Psoas muscle (tissue), 8 donors: ENCODE results near the gene DCTN5. TPM values are rescaled to one million over a fixed set of nuclear protein-coding genes. Genes with fewer than 3 reads are reported as not detected.

ENCODE experiments used
- ATAC-seq, 4 donors: fragments of 200-7000 bp; cut with Tn5 transposase; one replicate each; pipeline ENCODE4 v1.9.1; 2020; ENCODE audit warnings: moderate library complexity in 3 of 4, mild to moderate bottlenecking in 2 of 4
- DNase-seq, 2 donors: peaks; one replicate each; pipeline ENCODE4 v3.0.0-alpha.2; 2020
- H3K27ac ChIP-seq: fragments of 200-600 bp; one replicate; pipeline ENCODE4 v1.8.0; 2022
- H3K27me3 ChIP-seq, 3 donors: fragments of 200-600 bp in 1 of 3; one replicate each; pipeline versions ENCODE4 v1.6.1 to v1.8.0; 2013 to 2022; ENCODE audit warnings: low read length in 2 of 3, mild to moderate bottlenecking in 2 of 3, moderate library complexity in 1 of 3; ENCODE audit not compliant: insufficient read depth in 3 of 3
- H3K36me3 ChIP-seq, 2 donors: fragments of 200-600 bp in 1 of 2; one replicate each; pipeline versions ENCODE4 v1.6.1 to v1.8.0; 2013 to 2022; ENCODE audit warnings: low read depth in 1 of 2, mild to moderate bottlenecking in 1 of 2, moderate library complexity in 1 of 2; ENCODE audit not compliant: insufficient read depth in 1 of 2
- H3K4me1 ChIP-seq: fragments of 200-600 bp; one replicate; pipeline ENCODE4 v1.8.0; 2022
- H3K4me3 ChIP-seq: fragments of 200-600 bp; one replicate; pipeline ENCODE4 v1.8.0; 2022; ENCODE audit warnings: mild to moderate bottlenecking
- H3K9me3 ChIP-seq: fragments of 200-600 bp; one replicate; pipeline ENCODE4 v1.8.0; 2022
- CTCF ChIP-seq: fragments of 200-600 bp; IDR thresholded peaks from one replicate; pipeline ENCODE4 v1.8.0; 2022; ENCODE audit warnings: antibody characterized with exemption
- WGBS, 3 donors: extraction: QIAGEN DNeasy Blood & Tissue Kit; methylation state at CpG; one replicate each; pipeline versions ENCODE4 v1.1.6 to v1.1.7; 2013; 5-methylcytosine and 5-hydroxymethylcytosine counted together
- intact Hi-C, 2 donors: fragments of 100-400 bp; cut with DNase I; formaldehyde crosslinking; loops; one replicate each; pipeline versions ENCODE4 v1.11.0 to v1.14.2; 2022
- polyA plus RNA-seq, 3 donors: library from polyadenylated mRNA; stranded (reverse); fragments of 200-250 nt; gene quantifications; one replicate each; pipeline ENCODE4 v1.2.3, GENCODE V29; 2013
- total RNA-seq, 4 donors: library from RNA; stranded (reverse); fragmentation: NEBNext Ultra II Directional in 2 of 4; extraction: Animal tissue kit (Norgen Biotek cat#: 25700) in 2 of 4; gene quantifications; one replicate each; pipeline versions ENCODE4 v1.2.1 to v1.2.4, GENCODE V29; 2021 to 2023
- donor health status: healthy with polysubstance abuse.
- donor health status: DM: no; HTN: no; CAD: no; lungs with moderate emphysema.
- donor health status: Bipolar disorder and iron deficiency.
- donor health status: healthy.
- donor health status: DM: yes; HTN: yes; CAD: no.
- donor health status: DM: no; HTN: no; CAD: no.
- donor health status: DM: no; HTN: no; CAD: no.
- donor health status: DM: yes; HTN: yes; CAD: no.

DCTN5 gene
- total and polyA plus RNA-seq, 7 donors = 17.1 to 47.4 (median 33.2) TPM

GRCh38 chr16:23673971-23674614, 32.8 kb downstream of the DCTN5 start:
- H3K4me1 ChIP-seq = peaks cover 15% of the 10 kb centered on the region
- H3K9me3 ChIP-seq = no peaks in the 10 kb centered on the region
- WGBS, 3 donors = 45 to 56% (median 48%) methylated on average over 8 of the region's 8 CpGs
- DNase-seq (no peak), ATAC-seq (no peak)
- no peak for TF ChIP-seq CTCF
- H3K4me3 ChIP-seq = no peak overlapping the region
- no peaks in the 10 kb centered on the region for H3K27me3 ChIP-seq
- no peak overlapping the region for H3K27ac ChIP-seq
- intact Hi-C loops = loop anchor here in 1 of 2 donors (10.0 kb wide), 1 partner anchor 361 kb away; no protein-coding TSS in a partner anchor
- H3K36me3 ChIP-seq = peaks cover 2 to 43% of the 10 kb centered on the region in 2 donors

GRCh38 chr16:23676924-23677480, 35.7 kb downstream of the DCTN5 start:
- H3K36me3 ChIP-seq = peaks cover 2 to 47% of the 10 kb centered on the region in 2 donors
- no peak overlapping the region for H3K4me3 ChIP-seq
- no peak for TF ChIP-seq CTCF
- WGBS, 3 donors = 93 to 96% (median 94%) methylated on average over 2 of the region's 2 CpGs
- peaks cover 4% of the 10 kb centered on the region for H3K4me1 ChIP-seq
- intact Hi-C loops = loop anchor here in 1 of 2 donors (10.0 kb wide), 1 partner anchor 358 kb away; no protein-coding TSS in a partner anchor
- ATAC-seq (no peak), DNase-seq (no peak)
- H3K27ac ChIP-seq = no peak overlapping the region
- H3K9me3 ChIP-seq = no peaks in the 10 kb centered on the region
- no peaks in the 10 kb centered on the region for H3K27me3 ChIP-seq

GRCh38 chr16:23678430-23679273, 37.4 kb downstream of the DCTN5 start, which contains the start of gene PLK1:
Gene PLK1 (plus strand): TSS chr16:23678889. CDS start chr16:23678933, 44 bp downstream.
- peaks cover 4% of the 10 kb centered on the region for H3K4me1 ChIP-seq
- no peaks in the 10 kb centered on the region for H3K27me3 ChIP-seq
- WGBS, 3 donors = 1 to 2% (median 1%) methylated on average over 74 to 75 of the region's 75 CpGs
- H3K4me3 ChIP-seq = peak within 1 kb of the TSS; percentile 65
- intact Hi-C loops = loop anchor here in 1 of 2 donors (10.0 kb wide), 1 partner anchor 356 kb away; no protein-coding TSS in a partner anchor
- ATAC-seq (peak; percentile 87 to 96 (median 90)), DNase-seq (peak; percentile 77 to 83)
- TF ChIP-seq CTCF = peak; percentile 8
- no peaks in the 10 kb centered on the region for H3K9me3 ChIP-seq
- H3K27ac ChIP-seq = no peak within 1 kb of the TSS
- H3K36me3 ChIP-seq = peaks cover 2 to 41% of the 10 kb centered on the region in 2 donors

GRCh38 chr16:23679274-23679985, 38.2 kb downstream of the DCTN5 start:
- Histone ChIP-seq H3K9me3 (no peaks in the 10 kb centered on the region), H3K27ac (no peak overlapping the region), H3K36me3 (peaks cover 2 to 42% of the 10 kb centered on the region in 2 donors), H3K27me3 (no peaks in the 10 kb centered on the region), H3K4me3 (peak overlapping the region; percentile 65), H3K4me1 (peaks cover 4% of the 10 kb centered on the region)
- intact Hi-C loops = loop anchor here in 1 of 2 donors (10.0 kb wide), 1 partner anchor 355 kb away; no protein-coding TSS in a partner anchor
- DNase-seq (no peak), ATAC-seq (no peak)
- TF ChIP-seq CTCF = no peak
- WGBS, 3 donors = 23 to 26% (median 24%) methylated on average over 23 to 24 of the region's 24 CpGs
